GM10248 (cell line): Measurements from ENCODE around the gene AFDN.

ENCODE experiments used
- CTCF ChIA-PET: fragments of 300-600 bp; sonication (Branson Sonifier 250); formaldehyde crosslinking; extraction: SDS; loops from one replicate; lab custom pipeline; 2021; ENCODE audit warnings: antibody characterized with exemption; lab: Yijun Ruan, JAX
- POLR2A ChIA-PET: fragments of 350-650 bp; sonication (Branson Sonifier 250); formaldehyde crosslinking; extraction: SDS; loops from one replicate; lab custom pipeline; 2020; ENCODE audit warnings: antibody characterized with exemption; lab: Yijun Ruan, JAX
- DNase-seq: peaks from one replicate; pipeline ENCODE4 v3.0.0; 2012; ENCODE audit errors: extremely low spot score
- TF ChIP-seq, protein P1 (sequence below): IDR thresholded peaks from 2 replicates; pipeline ENCODE4 v1.5.1; 2012; ENCODE audit warnings: mild to moderate bottlenecking, low read depth; ENCODE audit errors: extremely low read depth, missing control alignments, control extremely low read depth

AFDN gene

DNA sequence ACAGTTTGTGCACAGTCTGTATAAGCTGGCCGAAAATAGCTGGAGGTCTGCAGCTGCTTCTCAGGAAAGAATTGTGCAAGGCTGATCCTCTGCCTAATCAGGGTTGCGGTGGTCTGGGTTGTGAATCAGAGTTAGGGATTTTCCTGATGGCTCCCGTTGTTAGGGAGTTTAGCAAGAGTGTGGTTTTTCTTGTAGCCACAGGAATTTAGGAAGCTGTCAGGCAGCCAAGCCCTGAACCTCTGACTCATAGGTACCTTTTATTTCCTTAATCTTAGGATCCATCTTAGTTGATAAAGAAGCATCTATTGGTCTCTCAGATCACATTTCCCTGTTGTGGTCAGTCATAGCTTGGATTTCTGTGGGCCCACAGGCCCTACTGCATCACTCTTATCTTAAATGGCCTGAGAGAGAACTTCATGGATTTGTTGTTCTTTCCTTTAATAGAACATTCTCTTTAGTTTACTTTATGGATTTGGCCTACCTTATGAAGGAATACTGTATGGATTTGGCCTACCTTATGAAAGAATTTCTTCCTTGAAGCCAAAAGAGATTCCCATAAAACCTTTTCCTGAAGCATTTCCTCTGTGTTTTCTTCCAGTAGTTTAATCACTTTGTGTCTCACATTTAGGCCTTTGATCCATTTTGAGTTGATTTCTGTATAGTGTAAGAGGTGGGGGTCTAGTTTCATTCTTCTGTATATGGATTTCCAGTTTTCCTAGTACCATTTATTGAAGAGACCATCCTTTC lies 181.1 kb downstream of the AFDN start:
- no peak for DNase-seq
- TF ChIP-seq, protein P1, sequence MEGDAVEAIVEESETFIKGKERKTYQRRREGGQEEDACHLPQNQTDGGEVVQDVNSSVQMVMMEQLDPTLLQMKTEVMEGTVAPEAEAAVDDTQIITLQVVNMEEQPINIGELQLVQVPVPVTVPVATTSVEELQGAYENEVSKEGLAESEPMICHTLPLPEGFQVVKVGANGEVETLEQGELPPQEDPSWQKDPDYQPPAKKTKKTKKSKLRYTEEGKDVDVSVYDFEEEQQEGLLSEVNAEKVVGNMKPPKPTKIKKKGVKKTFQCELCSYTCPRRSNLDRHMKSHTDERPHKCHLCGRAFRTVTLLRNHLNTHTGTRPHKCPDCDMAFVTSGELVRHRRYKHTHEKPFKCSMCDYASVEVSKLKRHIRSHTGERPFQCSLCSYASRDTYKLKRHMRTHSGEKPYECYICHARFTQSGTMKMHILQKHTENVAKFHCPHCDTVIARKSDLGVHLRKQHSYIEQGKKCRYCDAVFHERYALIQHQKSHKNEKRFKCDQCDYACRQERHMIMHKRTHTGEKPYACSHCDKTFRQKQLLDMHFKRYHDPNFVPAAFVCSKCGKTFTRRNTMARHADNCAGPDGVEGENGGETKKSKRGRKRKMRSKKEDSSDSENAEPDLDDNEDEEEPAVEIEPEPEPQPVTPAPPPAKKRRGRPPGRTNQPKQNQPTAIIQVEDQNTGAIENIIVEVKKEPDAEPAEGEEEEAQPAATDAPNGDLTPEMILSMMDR: no peak
- ChIA-PET CTCF (no interaction called here), POLR2A (no interaction called here)

DNA sequence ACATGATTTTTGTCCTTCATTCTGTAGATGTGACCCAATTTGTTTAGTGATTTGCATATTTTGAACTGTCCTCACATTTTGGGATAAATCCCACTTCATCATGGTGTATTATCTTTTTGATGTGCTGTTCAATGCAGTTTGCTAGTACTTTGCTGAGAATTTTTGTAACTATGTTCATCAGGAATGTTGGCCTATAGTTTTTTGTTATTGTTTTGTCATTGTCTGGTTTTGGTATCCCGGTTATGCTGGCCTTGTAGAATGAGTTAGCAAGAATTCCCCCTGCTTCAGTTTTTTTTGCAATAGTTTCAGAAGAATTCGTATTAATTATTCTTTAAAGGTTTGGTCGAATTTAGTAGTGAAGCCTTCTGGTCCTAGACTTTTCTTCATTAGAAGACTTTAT lies 182.6 kb downstream of the AFDN start:
- ChIA-PET CTCF (no interaction called here), POLR2A (no interaction called here)
- TF ChIP-seq, protein P1: no peak
- DNase-seq: no peak

DNA sequence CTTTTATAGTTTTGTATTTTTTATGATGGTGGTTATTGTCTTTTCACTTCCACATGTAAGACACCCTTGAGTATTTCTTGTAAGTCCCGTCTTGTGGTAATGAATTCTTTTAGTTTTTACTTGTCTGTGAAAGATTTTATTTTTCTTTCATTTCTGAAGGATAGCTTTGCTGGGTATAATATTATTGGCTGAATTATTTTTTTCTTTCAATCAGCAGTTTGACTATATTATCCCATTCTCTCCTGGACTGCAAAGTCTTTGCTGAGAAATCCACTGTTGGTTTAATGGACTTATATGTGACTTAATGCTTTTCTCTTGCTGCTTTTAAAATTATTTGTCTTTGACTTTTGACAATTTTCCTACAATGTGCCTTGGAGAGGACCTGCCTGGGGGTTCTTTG lies 184.6 kb downstream of the AFDN start:
- CTCF ChIA-PET: no interaction called here
- TF ChIP-seq, protein P1: no peak
- no peak for DNase-seq
- POLR2A ChIA-PET: no interaction called here

DNA sequence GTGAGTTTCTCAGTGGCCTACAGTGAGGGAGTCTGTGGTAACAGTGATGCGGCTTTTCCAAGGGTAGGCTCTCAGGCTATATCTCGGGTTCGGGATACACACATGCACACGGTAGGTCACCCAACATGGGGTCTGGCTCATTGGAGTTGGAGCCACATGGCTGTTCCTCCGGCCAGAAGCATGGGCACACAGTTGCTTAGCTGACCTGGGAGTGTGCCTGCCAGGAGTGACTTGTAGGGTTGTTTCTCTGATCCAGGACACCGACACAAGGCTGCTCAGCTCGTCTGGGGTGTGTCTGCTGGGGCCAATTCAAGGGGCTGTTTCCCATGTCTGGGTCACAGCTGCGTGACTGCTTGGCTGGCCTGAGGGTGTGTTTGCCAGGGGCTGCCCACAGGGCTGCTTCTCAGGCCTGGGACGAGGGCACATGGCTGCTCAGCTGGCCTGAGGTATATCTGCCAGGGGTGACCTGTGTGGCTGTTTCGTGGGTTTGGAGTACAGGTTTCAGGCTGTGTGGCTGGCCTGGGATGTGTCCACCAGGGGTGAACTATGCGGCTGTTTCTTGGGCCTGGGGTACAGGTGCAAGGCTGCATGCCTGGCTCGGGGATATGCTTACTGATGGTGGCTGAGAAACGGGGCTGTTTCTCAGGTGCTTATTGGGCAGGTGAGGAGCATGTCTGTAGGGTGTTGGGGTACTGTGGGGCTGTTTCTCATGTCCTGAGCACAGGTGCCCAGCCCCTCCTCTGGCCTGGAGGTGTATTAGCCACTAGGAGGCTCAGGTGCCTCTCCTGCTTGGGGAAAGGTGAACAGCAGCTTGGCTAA lies 185.9 kb downstream of the AFDN start:
- TF ChIP-seq, protein P1: no peak
- ChIA-PET POLR2A (no interaction called here), CTCF (interaction anchor here (1.8 kb wide), 1 partner anchor 11 kb away, joined by 4 read pairs; no protein-coding TSS in a partner anchor)
- no peak for DNase-seq

DNA sequence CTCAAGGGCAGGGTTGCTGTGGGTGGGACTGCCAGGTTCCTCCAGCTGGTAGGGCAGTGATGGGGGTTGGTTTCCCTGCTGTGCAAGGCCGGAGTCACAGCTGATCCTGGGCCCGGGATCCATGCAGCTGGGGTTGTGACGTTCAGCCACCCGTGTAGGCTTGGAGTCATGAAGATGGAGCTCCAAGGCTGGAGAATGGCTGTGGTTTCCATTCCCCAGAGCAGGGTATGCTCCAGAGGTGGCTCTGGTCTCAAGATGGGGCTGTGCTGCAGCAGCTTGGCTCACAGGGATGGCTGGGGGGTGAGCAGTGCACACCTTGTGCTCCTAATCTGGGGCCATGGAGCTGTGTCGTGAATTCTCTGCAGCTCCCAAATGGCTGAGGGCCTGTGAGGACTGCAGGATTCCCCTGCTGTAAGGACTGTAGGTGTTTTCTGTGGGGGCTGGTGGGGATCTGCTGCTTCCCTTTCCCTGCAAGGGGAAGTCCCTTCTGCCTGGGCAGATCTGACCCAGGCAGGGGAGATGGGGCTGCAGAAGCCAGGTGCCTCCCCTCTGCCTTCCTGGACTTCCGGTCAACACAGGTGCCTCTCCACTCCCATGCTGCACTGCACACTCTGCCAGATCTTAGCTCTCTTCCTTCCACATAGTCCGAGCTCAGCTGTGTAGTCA lies 186.7 kb downstream of the AFDN start:
- TF ChIP-seq, protein P1: no peak
- no peak for DNase-seq
- ChIA-PET CTCF (interaction anchor here (1.8 kb wide), 1 partner anchor 11 kb away, joined by 4 read pairs; no protein-coding TSS in a partner anchor), POLR2A (no interaction called here)

DNA sequence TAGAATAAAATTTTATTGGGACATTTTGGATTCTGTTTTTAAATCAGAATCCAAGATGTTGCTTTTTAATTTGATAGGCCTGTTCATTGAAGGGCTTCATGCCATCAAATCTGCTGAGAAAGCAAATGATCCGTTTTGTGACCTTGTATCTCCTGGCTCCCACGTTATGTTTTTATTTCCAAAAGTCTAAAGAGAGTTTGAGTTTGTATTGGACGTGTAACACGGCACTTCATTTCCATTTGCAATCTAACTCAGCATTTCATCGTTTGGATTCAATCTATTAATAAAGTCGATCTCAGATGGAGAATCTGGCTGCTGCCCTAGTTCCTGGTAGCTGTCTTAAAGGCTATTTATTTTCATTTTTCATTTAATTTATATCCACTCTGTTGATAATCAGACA lies 187.7 kb downstream of the AFDN start:
- POLR2A ChIA-PET: no interaction called here
- no peak for DNase-seq
- CTCF ChIA-PET: interaction anchor here (1.8 kb wide), 1 partner anchor 10 kb away, joined by 4 read pairs; no protein-coding TSS in a partner anchor
- TF ChIP-seq, protein P1: no peak
